B cell (primary cell): Measurements from ENCODE around the gene TMEM38A.

Source experiments
- CTCF ChIP-seq: fragments of 200-600 bp; IDR thresholded peaks from one replicate; pipeline ENCODE4 v1.8.0; 2022; ENCODE audit warnings: antibody characterized with exemption, mild to moderate bottlenecking
- EZH2 ChIP-seq: IDR thresholded peaks from 2 replicates; pipeline ENCODE4 v1.6.1; 2012; ENCODE audit warnings: borderline replicate concordance, low read depth, mild to moderate bottlenecking, moderate library complexity, low read length; ENCODE audit not compliant: insufficient read depth, poor library complexity, severe bottlenecking

- TF ChIP-seq CTCF (no peak), EZH2 (no peak)
These were observed 9.4 kb downstream of the TMEM38A start for GRCh38 chr19:16670291-16670690.
